Keratinocyte (primary cell): ENCODE data around the gene SEC14L2. TPM values are rescaled to one million over a fixed set of nuclear protein-coding genes. Genes with fewer than 3 reads are reported as not detected.

Source experiments
- DNase-seq: peaks from one replicate; pipeline ENCODE4 v3.0.0-alpha.2; 2011; ENCODE audit warnings: low read depth, missing footprints, low spot score
- FAIRE-seq: peaks from 2 replicates; lab custom pipeline; 2011; peaks lifted over from hg19 to GRCh38; lab: Jason Lieb, UNC
- H2AFZ ChIP-seq: 2 replicates; pipeline ENCODE4 v1.6.0; 2012; ENCODE audit warnings: low read length, control low read depth, inconsistent platforms; ENCODE audit not compliant: control insufficient read depth
- H3K27ac ChIP-seq: 2 replicates; pipeline ENCODE4 v1.5.1; 2011; ENCODE audit warnings: low read length; ENCODE audit not compliant: control insufficient read depth, insufficient read depth
- H3K27me3 ChIP-seq: 3 replicates; pipeline ENCODE4 v1.6.0; 2011; ENCODE audit warnings: low read length; ENCODE audit not compliant: control insufficient read depth, insufficient read depth; ENCODE audit errors: extremely low read depth
- H3K36me3 ChIP-seq, 2 experiments: 2 replicates in 1 of 2; 3 replicates in 1 of 2; pipeline ENCODE4 v1.5.1; 2011; ENCODE audit warnings: low read length in 2 of 2, mild to moderate bottlenecking in 1 of 2; ENCODE audit not compliant: control insufficient read depth in 2 of 2, insufficient read depth in 2 of 2; ENCODE audit errors: extremely low read depth in 1 of 2
- H3K4me1 ChIP-seq: 3 replicates; pipeline ENCODE4 v1.5.1; 2011; ENCODE audit warnings: low read length; ENCODE audit not compliant: control insufficient read depth, insufficient read depth; ENCODE audit errors: extremely low read depth
- H3K4me2 ChIP-seq: 3 replicates; pipeline ENCODE4 v1.6.0; 2011; ENCODE audit warnings: low read depth, low read length; ENCODE audit not compliant: control insufficient read depth, insufficient read depth; ENCODE audit errors: extremely low read depth
- H3K4me3 ChIP-seq, 3 experiments: fragments of 200-600 bp in 1 of 3; sonication (generic) in 1 of 3; 2 replicates in 2 of 3; 3 replicates in 1 of 3; pipeline ENCODE4 v1.5.1; 2011 to 2016; ENCODE audit warnings: low read length in 3 of 3, mild to moderate bottlenecking in 3 of 3, control low read depth in 2 of 3, inconsistent platforms in 1 of 3, low read depth in 1 of 3, mixed read lengths in 1 of 3, mixed run types in 1 of 3, moderate library complexity in 1 of 3; ENCODE audit not compliant: control insufficient read depth in 2 of 3, insufficient read depth in 2 of 3; ENCODE audit errors: extremely low read depth in 1 of 3
- H3K79me2 ChIP-seq: 2 replicates; pipeline ENCODE4 v1.6.0; 2012; ENCODE audit warnings: low read length; ENCODE audit not compliant: control insufficient read depth, insufficient read depth
- H3K9ac ChIP-seq: 3 replicates; pipeline ENCODE4 v1.6.0; 2011; ENCODE audit warnings: low read length; ENCODE audit not compliant: control insufficient read depth, insufficient read depth; ENCODE audit errors: extremely low read depth
- H3K9me1 ChIP-seq: 3 replicates; pipeline ENCODE4 v1.6.0; 2011; ENCODE audit warnings: low read length; ENCODE audit not compliant: control insufficient read depth, insufficient read depth; ENCODE audit errors: extremely low read depth
- H3K9me3 ChIP-seq: 2 replicates; pipeline ENCODE4 v1.5.1; 2012; ENCODE audit warnings: low read depth, low read length; ENCODE audit not compliant: control insufficient read depth
- H4K20me1 ChIP-seq: 3 replicates; pipeline ENCODE4 v1.6.0; 2011; ENCODE audit warnings: low read length; ENCODE audit not compliant: control insufficient read depth, insufficient read depth; ENCODE audit errors: extremely low read depth
- CTCF ChIP-seq, 3 experiments: IDR thresholded peaks in 1 of 3; conservative IDR thresholded peaks in 1 of 3; optimal IDR thresholded peaks in 1 of 3; 2 replicates in 2 of 3; 3 replicates in 1 of 3; pipeline versions ENCODE3 to v1.5.1; 2011; ENCODE audit warnings: low read length in 3 of 3, mild to moderate bottlenecking in 3 of 3, moderate library complexity in 2 of 3, control low read depth in 1 of 3, inconsistent platforms in 1 of 3; ENCODE audit not compliant: insufficient read depth in 2 of 3; ENCODE audit errors: extremely low read depth in 1 of 3
- EZH2 ChIP-seq: IDR thresholded peaks from one replicate; pipeline ENCODE4 v1.6.1; 2012; ENCODE audit warnings: inconsistent platforms, mild to moderate bottlenecking, low read length, moderate library complexity
- dilution Hi-C: fragments of 300-500 bp; cut with MboI; formaldehyde crosslinking; loops from one replicate; pipeline ENCODE4 v1.7.0; 2020; ENCODE audit warnings: low sequenced_read_pairs; ENCODE audit not compliant: extremely low pct_ligation_motif_present
- polyA plus RNA-seq, 5 experiments: library from polyadenylated mRNA; depleted of rRNA in 3 of 5; stranded (reverse) in 3 of 5; stranded (forward) in 1 of 5; unstranded in 1 of 5; fragments of >200 nt; gene quantifications; 1 replicate in 1 of 5; 2 replicates in 3 of 5; 3 replicates in 1 of 5; pipeline versions ENCODE4 v1.2.1 to v1.2.3, GENCODE V29; 2011 to 2012; ENCODE audit warnings: missing spikeins in 2 of 5, low read depth in 1 of 5, low replicate concordance in 1 of 5

Gene SEC14L2
- polyA plus RNA-seq, 1 donor (not counting 4 experiments of a cell fraction or from before 2014, with no cell fraction given): 103 TPM

- no peaks in the 10 kb centered on the region for H3K9me3 ChIP-seq
- H3K4me2 ChIP-seq: no peak overlapping the region
- H3K79me2 ChIP-seq: no peaks in the 10 kb centered on the region
- no peaks in the 10 kb centered on the region for H3K4me1 ChIP-seq
- H3K27me3 ChIP-seq: no peaks in the 10 kb centered on the region
- no peak overlapping the region for H3K4me3 ChIP-seq
- H2AFZ ChIP-seq: no peak overlapping the region
- H4K20me1 ChIP-seq: no peaks in the 10 kb centered on the region
- H3K36me3 ChIP-seq: no peaks in the 10 kb centered on the region
- FAIRE-seq (no peak), DNase-seq (no peak)
- H3K9me1 ChIP-seq: no peaks in the 10 kb centered on the region
- no peak overlapping the region for H3K27ac ChIP-seq
- TF ChIP-seq EZH2: no peak
- TF ChIP-seq CTCF (optimal IDR thresholded peaks at IDR 0.05 in 1 of 3, IDR thresholded peaks at IDR 0.05 in 1 of 3, conservative IDR thresholded peaks at IDR 0.05 in 1 of 3; ENCODE audit: extremely low read depth in 1 of 3, insufficient read depth in 2 of 3, low read length in 3 of 3): no peak
- no peak overlapping the region for H3K9ac ChIP-seq
- dilution Hi-C loops: no loop called here
These were observed 30.9 kb upstream of the SEC14L2 start for GRCh38 chr22:30365891-30366290.

GRCh38 chr22:30368420-30368819, 28.4 kb upstream of the SEC14L2 start:
- FAIRE-seq: no peak
- no peak overlapping the region for H3K27ac ChIP-seq
- H3K4me2 ChIP-seq: no peak overlapping the region
- H3K9ac ChIP-seq: no peak overlapping the region
- no peaks in the 10 kb centered on the region for H3K36me3 ChIP-seq
- no peaks in the 10 kb centered on the region for H3K27me3 ChIP-seq
- no peak overlapping the region for H2AFZ ChIP-seq
- no peaks in the 10 kb centered on the region for H4K20me1 ChIP-seq
- no peaks in the 10 kb centered on the region for H3K4me1 ChIP-seq
- TF ChIP-seq CTCF (optimal IDR thresholded peaks at IDR 0.05 in 1 of 3, IDR thresholded peaks at IDR 0.05 in 1 of 3, conservative IDR thresholded peaks at IDR 0.05 in 1 of 3; ENCODE audit: extremely low read depth in 1 of 3, insufficient read depth in 2 of 3, low read length in 3 of 3) (no peak), EZH2 (no peak)
- H3K4me3 ChIP-seq: no peak overlapping the region
- no peaks in the 10 kb centered on the region for H3K79me2 ChIP-seq
- H3K9me1 ChIP-seq: no peaks in the 10 kb centered on the region
- no peaks in the 10 kb centered on the region for H3K9me3 ChIP-seq
- dilution Hi-C loops: no loop called here
- no peak for DNase-seq
